ENCODE data around the gene CTSO.

Gene CTSO, protein sequence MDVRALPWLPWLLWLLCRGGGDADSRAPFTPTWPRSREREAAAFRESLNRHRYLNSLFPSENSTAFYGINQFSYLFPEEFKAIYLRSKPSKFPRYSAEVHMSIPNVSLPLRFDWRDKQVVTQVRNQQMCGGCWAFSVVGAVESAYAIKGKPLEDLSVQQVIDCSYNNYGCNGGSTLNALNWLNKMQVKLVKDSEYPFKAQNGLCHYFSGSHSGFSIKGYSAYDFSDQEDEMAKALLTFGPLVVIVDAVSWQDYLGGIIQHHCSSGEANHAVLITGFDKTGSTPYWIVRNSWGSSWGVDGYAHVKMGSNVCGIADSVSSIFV

DNA sequence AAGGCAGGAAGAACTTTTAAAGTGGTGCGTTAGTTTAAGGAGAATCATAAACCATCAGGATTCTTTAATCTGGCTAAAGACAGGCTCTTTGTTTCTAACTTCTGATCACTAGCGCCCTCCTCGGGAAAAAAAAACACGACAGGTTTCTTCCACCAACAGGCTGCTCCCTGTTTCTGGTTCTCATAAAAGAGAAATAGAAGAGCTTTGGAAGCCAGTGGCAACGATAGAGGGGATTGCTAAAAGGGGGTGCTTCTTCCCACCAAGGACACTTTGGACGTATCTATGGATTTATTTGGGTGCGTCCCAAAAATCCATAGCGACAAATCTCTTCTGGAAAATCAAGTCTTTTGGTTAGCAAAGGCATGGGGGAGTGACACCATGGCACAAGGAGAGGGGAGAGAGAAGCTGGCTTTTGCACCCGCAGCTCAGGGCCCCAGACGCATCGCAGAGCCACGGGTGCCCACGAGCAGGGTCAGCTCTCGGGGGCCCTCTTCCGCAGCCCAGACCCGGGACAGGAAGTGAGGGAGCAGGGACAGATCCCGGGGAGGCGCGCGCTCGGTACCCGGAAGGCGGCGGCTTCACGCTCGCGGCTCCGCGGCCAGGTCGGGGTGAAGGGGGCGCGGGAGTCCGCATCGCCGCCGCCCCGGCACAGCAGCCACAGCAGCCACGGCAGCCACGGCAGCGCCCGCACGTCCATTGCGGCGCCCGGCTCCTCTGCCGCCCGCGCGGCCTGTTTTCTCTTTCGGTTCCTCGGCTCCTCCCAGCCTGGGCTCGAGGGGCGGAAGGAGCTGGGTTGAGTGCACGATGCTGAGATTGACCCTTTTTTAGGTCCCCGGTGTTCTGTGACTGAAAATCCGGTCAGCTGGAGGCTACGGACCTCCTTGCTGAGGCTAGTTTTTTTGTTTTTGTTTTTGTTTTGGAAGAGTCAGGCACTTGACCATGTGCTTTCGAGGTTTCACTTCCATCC lies at the start of gene CTSO:
TSS of gene CTSO (minus strand) at position 716 of the 967 bp plus-strand sequence. CDS start at position 697, 19 bp downstream.
- Histone ChIP-seq H3K4me3 (peak within 1 kb of the TSS; percentile 40), H3K4me1 (peaks cover 6% of the 10 kb centered on the region), H3K27me3 (ENCODE audit: low read depth) (no peaks in the 10 kb centered on the region), H3K9me3 (no peaks in the 10 kb centered on the region), H3K36me3 (replicated peaks) (no peaks in the 10 kb centered on the region)
- DNase-seq (ENCODE audit: low spot score in 2 of 2), result peak; percentile 67 to 79
- in situ Hi-C loops (cut with MboI; ENCODE audit: low sequenced_read_pairs), result loop anchor here (5.0 kb wide), 1 partner anchor 141 kb away; no protein-coding TSS in a partner anchor

- H3K27me3 ChIP-seq (ENCODE audit: low read depth), result no peaks in the 10 kb centered on the region
- H3K4me1 ChIP-seq, result peaks cover 2% of the 10 kb centered on the region; the same call in 1 of the 2 replicates
- no peaks in the 10 kb centered on the region for H3K36me3 ChIP-seq (replicated peaks)
- no peak overlapping the region for H3K4me3 ChIP-seq
- no peaks in the 10 kb centered on the region for H3K9me3 ChIP-seq
- in situ Hi-C loops (cut with MboI; ENCODE audit: low sequenced_read_pairs), result no loop called here
- DNase-seq (ENCODE audit: low spot score in 2 of 2), result no peak
Observed at GRCh38 chr4:156000491-156000890, 46.8 kb upstream of the CTSO start.

DNA sequence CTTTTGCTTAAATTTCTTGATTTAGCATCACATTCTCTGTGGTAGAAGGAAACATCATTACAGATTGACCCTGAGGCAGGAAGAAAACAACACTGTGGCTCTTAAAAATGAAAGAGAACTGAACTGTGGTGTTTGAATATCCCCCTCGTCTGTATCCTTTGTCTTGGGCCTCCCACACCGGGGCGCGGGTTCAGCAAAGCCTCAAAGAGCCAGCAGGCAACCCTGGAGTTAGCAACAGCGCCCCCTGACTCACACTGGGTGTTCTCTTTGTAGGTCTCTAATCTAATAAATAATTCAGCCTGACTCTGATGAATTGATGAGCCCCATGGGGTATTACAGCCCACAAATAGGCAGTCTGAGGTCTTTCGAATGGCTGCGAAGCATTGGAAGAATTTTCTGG lies 46.1 kb upstream of the CTSO start:
- Histone ChIP-seq H3K4me3 (no peak overlapping the region), H3K36me3 (replicated peaks) (no peaks in the 10 kb centered on the region), H3K4me1 (peaks cover 2% of the 10 kb centered on the region; the same call in 1 of the 2 replicates), H3K27me3 (ENCODE audit: low read depth) (no peaks in the 10 kb centered on the region), H3K9me3 (no peaks in the 10 kb centered on the region)
- in situ Hi-C loops (cut with MboI; ENCODE audit: low sequenced_read_pairs), result no loop called here
- DNase-seq (ENCODE audit: low spot score in 2 of 2), result peak in 1 of 2 experiments; percentile 76

DNA sequence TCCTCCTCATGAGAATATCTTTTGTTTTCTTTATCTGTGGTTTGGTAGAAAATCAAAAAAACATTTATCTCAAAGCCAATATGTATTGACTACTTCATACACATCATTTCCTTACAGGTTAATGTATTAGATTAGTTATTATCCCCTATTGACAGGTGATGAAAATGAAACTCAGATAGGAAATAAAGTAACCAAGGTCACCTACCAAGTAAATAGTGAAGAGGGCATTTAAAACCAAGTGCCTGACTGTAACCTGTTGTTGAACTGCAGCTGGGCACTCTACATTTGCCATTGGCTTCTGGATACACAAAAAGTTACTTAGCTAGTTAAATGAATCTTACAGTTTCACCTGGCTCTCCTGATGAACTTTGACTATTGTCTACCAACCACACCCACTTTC lies 41.4 kb upstream of the CTSO start:
- in situ Hi-C loops (cut with MboI; ENCODE audit: low sequenced_read_pairs), result no loop called here
- Histone ChIP-seq H3K36me3 (replicated peaks) (no peaks in the 10 kb centered on the region), H3K4me3 (no peak overlapping the region), H3K27me3 (ENCODE audit: low read depth) (no peaks in the 10 kb centered on the region), H3K9me3 (no peaks in the 10 kb centered on the region), H3K4me1 (peaks cover 2% of the 10 kb centered on the region; the same call in 1 of the 2 replicates)
- no peak for DNase-seq (ENCODE audit: low spot score in 2 of 2)

DNA sequence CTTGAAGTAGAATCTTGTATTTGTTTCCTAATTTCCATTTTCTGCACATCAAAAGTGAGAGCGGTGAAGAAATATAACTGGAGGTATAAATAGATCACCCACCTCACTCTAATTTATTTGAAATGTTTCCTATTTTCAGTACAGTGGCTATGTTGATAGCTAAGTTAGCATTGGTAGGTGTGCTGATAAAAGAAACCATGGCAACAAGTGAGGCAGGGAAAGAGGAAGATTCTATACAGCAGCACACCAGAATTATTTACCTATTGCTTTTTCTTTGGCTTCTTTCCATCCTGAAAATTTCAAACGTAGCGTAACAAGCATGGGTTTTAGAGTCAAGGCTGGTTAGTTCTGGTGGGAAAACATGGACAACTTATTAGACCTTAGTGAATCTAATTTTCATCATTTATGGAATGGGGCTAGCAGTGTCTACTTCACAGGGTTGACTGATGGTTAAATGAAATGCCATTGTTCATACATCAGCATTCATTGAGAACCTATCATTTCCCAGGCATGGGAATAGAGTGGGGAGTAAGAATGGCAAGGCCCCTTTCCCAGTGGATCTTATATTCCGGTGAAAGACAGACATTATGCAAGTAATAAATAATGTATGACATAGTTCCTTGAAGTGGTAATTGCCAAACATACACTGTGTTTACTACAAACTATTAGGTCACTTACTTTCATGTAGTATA lies 30.6 kb upstream of the CTSO start:
- in situ Hi-C loops (cut with MboI; ENCODE audit: low sequenced_read_pairs), result no loop called here
- Histone ChIP-seq H3K9me3 (no peaks in the 10 kb centered on the region), H3K36me3 (replicated peaks) (no peaks in the 10 kb centered on the region), H3K4me1 (peaks cover 13% of the 10 kb centered on the region), H3K4me3 (no peak overlapping the region), H3K27me3 (ENCODE audit: low read depth) (no peaks in the 10 kb centered on the region)
- no peak for DNase-seq (ENCODE audit: low spot score in 2 of 2)

- Histone ChIP-seq H3K4me3 (no peak overlapping the region), H3K9me3 (no peaks in the 10 kb centered on the region), H3K27me3 (ENCODE audit: low read depth) (no peaks in the 10 kb centered on the region), H3K36me3 (replicated peaks) (no peaks in the 10 kb centered on the region), H3K4me1 (peaks cover 13% of the 10 kb centered on the region)
- DNase-seq (ENCODE audit: low spot score in 2 of 2), result no peak
- in situ Hi-C loops (cut with MboI; ENCODE audit: low sequenced_read_pairs), result no loop called here
Observed at GRCh38 chr4:155982736-155983385, 29.2 kb upstream of the CTSO start.

DNA sequence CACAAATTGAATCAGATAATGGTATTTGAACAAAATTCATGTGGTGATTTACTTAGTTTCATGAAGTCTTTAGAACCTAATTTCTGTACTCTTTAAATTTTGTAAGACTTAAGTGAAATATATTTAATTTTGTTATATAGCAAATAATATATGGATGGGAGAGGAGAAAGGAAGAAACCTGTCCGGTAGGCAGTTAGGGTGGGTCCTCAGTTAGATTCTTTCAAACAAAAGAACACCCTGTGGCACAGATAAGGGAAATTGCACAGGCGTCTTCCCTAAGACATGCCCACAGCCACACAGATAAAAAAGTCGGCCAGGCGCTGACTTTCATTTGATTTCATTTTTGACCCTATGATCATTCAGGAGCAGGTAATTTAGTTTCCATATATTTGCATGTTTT lies 25.1 kb upstream of the CTSO start:
- in situ Hi-C loops (cut with MboI; ENCODE audit: low sequenced_read_pairs), result no loop called here
- no peak overlapping the region for H3K4me3 ChIP-seq
- H3K9me3 ChIP-seq, result no peaks in the 10 kb centered on the region
- no peaks in the 10 kb centered on the region for H3K27me3 ChIP-seq (ENCODE audit: low read depth)
- peaks cover 28% of the 10 kb centered on the region for H3K4me1 ChIP-seq
- no peaks in the 10 kb centered on the region for H3K36me3 ChIP-seq (replicated peaks)
- no peak for DNase-seq (ENCODE audit: low spot score in 2 of 2)

DNA sequence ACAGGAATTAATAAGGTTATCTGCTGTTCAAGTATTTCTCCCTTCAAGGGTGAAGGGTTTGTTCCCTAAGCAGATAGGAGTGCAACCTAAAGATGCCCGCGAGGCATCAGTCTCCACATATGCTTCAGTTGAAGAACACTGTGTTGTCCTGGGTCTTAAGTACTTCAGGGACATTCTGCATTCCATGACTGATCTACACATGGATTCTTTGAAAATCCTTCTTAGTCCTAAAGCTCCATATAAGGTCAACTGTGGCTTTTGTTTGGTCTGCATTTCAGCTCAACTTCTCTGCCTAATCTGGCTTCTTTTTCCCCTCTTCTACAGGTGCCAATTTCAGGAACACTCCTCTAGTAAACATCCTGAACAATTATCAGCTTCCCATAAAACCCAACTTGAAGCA lies 21.8 kb upstream of the CTSO start:
- Histone ChIP-seq H3K4me1 (peaks cover 25% of the 10 kb centered on the region), H3K27me3 (ENCODE audit: low read depth) (no peaks in the 10 kb centered on the region), H3K36me3 (replicated peaks) (no peaks in the 10 kb centered on the region), H3K9me3 (no peaks in the 10 kb centered on the region), H3K4me3 (no peak overlapping the region)
- no peak for DNase-seq (ENCODE audit: low spot score in 2 of 2)
- in situ Hi-C loops (cut with MboI; ENCODE audit: low sequenced_read_pairs), result no loop called here

- no peak overlapping the region for H3K4me3 ChIP-seq
- H3K9me3 ChIP-seq, result no peaks in the 10 kb centered on the region
- peaks cover 25% of the 10 kb centered on the region for H3K4me1 ChIP-seq
- in situ Hi-C loops (cut with MboI; ENCODE audit: low sequenced_read_pairs), result no loop called here
- no peaks in the 10 kb centered on the region for H3K36me3 ChIP-seq (replicated peaks)
- H3K27me3 ChIP-seq (ENCODE audit: low read depth), result no peaks in the 10 kb centered on the region
- no peak for DNase-seq (ENCODE audit: low spot score in 2 of 2)
Observed at GRCh38 chr4:155974996-155975395, 21.3 kb upstream of the CTSO start.

- H3K9me3 ChIP-seq, result no peaks in the 10 kb centered on the region
- no peak overlapping the region for H3K4me3 ChIP-seq
- no peaks in the 10 kb centered on the region for H3K36me3 ChIP-seq (replicated peaks)
- peaks cover 25% of the 10 kb centered on the region for H3K4me1 ChIP-seq
- in situ Hi-C loops (cut with MboI; ENCODE audit: low sequenced_read_pairs), result no loop called here
- H3K27me3 ChIP-seq (ENCODE audit: low read depth), result no peaks in the 10 kb centered on the region
- DNase-seq (ENCODE audit: low spot score in 2 of 2), result no peak
Observed at GRCh38 chr4:155974476-155974749, 20.7 kb upstream of the CTSO start.

DNA sequence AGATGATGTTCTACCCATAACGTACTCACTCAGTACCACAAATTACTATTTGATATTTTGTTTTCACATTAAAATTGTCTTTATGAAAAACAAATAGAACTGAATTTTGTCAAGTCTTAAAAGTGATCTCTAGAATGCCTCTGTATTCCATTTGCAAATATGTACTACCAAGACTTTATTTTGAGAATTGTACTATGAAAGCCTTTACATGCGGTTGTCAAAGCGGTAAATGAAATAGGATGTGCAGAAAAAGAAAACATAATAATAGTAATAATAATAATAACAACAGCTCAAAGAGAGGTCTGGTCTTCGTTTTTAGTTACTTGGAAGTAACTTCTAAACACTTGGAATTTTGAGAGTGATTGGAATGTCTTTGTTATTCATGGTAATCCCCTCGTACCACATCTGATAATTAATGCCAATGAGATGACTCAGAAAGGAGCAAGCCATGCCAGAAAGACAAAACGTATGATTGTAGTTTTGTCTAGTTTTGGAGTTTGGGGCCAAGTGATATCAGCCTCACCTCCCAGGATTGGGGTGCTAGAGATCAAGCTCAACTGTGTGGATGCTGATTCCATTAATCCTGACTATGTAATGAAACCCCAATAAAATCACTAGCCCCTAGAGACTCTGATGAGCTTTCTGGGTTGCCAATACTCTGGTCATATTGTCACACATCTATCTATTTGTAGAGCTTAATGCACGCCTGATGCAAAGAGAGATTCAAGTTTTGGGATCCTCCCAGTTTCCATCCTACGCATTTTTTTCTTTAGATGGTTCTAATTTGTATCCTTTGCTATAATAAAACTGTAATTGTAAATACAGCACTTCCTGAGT lies 20.2 kb upstream of the CTSO start:
- Histone ChIP-seq H3K27me3 (ENCODE audit: low read depth) (no peaks in the 10 kb centered on the region), H3K9me3 (no peaks in the 10 kb centered on the region), H3K36me3 (replicated peaks) (no peaks in the 10 kb centered on the region), H3K4me1 (peaks cover 25% of the 10 kb centered on the region), H3K4me3 (no peak overlapping the region)
- in situ Hi-C loops (cut with MboI; ENCODE audit: low sequenced_read_pairs), result no loop called here
- peak in 1 of 2 experiments; percentile 85 for DNase-seq (ENCODE audit: low spot score in 2 of 2)

DNA sequence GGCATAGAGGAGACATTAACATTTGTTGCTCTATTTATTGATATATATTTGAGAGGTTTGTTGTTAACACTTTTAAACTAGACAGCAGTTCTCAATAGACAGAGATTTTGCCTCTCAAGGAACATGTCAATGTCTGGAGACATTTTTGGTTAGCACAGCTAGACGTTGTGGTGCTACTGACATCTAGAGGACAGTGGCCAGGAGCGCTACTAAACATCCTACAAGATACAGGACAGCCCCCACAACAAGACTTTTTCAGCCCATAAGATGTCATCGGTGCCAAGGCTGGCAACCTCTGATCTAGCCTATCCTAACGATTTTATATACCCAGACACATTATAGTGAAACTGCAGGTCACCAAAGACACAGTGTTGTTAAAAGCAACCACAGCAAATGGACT lies 18.4 kb upstream of the CTSO start:
- H3K4me3 ChIP-seq, result no peak overlapping the region
- in situ Hi-C loops (cut with MboI; ENCODE audit: low sequenced_read_pairs), result no loop called here
- H3K4me1 ChIP-seq, result peaks cover 25% of the 10 kb centered on the region
- DNase-seq (ENCODE audit: low spot score in 2 of 2), result peak; percentile 51 to 57
- no peaks in the 10 kb centered on the region for H3K36me3 ChIP-seq (replicated peaks)
- no peaks in the 10 kb centered on the region for H3K27me3 ChIP-seq (ENCODE audit: low read depth)
- no peaks in the 10 kb centered on the region for H3K9me3 ChIP-seq
